Measurements from ENCODE around the gene TMEM266. TPM values are rescaled to one million over a fixed set of nuclear protein-coding genes. Genes with fewer than 3 reads are reported as not detected.

The TMEM266 gene
- total and polyA plus RNA-seq, 9 donors, result 0.13 to 0.95 (median 0.47) TPM

GRCh38 chr15:76099388-76099787, 39.6 kb downstream of the TMEM266 start:
- DNase-seq, result no peak
- H3K36me3 ChIP-seq (ENCODE audit: control insufficient read depth, insufficient read depth, low read length), result no peaks in the 10 kb centered on the region
- no peak overlapping the region for H3K4me3 ChIP-seq (ENCODE audit: low read length)
- no peak overlapping the region for H3K27ac ChIP-seq (ENCODE audit: low read length)
- H3K27me3 ChIP-seq (ENCODE audit: control insufficient read depth, insufficient read depth, low read length), result peaks cover 3% of the 10 kb centered on the region
- 95% methylated on average over 3 of the region's 8 CpGs for WGBS (ENCODE audit: insufficient coverage)
- no peaks in the 10 kb centered on the region for H3K4me1 ChIP-seq (ENCODE audit: control insufficient read depth, insufficient read depth, low read length)
- no peaks in the 10 kb centered on the region for H3K9me3 ChIP-seq (replicated peaks; ENCODE audit: control insufficient read depth, low read depth, low read length)

- no peak overlapping the region for H3K4me3 ChIP-seq (ENCODE audit: low read length)
- no peaks in the 10 kb centered on the region for H3K36me3 ChIP-seq (ENCODE audit: control insufficient read depth, insufficient read depth, low read length)
- no peaks in the 10 kb centered on the region for H3K9me3 ChIP-seq (replicated peaks; ENCODE audit: control insufficient read depth, low read depth, low read length)
- H3K27me3 ChIP-seq (ENCODE audit: control insufficient read depth, insufficient read depth, low read length), result peaks cover 5% of the 10 kb centered on the region
- no peaks in the 10 kb centered on the region for H3K4me1 ChIP-seq (ENCODE audit: control insufficient read depth, insufficient read depth, low read length)
- WGBS (ENCODE audit: insufficient coverage), result no CpG with 5 or more reads among the region's 2 CpGs
- no peak for DNase-seq
- H3K27ac ChIP-seq (ENCODE audit: low read length), result no peak overlapping the region
Observed at GRCh38 chr15:76100361-76100760, 40.6 kb downstream of the TMEM266 start.

- Histone ChIP-seq H3K36me3 (ENCODE audit: control insufficient read depth, insufficient read depth, low read length) (no peaks in the 10 kb centered on the region), H3K4me1 (ENCODE audit: control insufficient read depth, insufficient read depth, low read length) (no peaks in the 10 kb centered on the region), H3K4me3 (ENCODE audit: low read length) (no peak overlapping the region), H3K9me3 (replicated peaks; ENCODE audit: control insufficient read depth, low read depth, low read length) (no peaks in the 10 kb centered on the region), H3K27ac (ENCODE audit: low read length) (no peak overlapping the region), H3K27me3 (ENCODE audit: control insufficient read depth, insufficient read depth, low read length) (peaks cover 5% of the 10 kb centered on the region)
- WGBS (ENCODE audit: insufficient coverage), result 90% methylated on average over 2 of the region's 5 CpGs
- no peak for DNase-seq
Observed at GRCh38 chr15:76101655-76102054, 41.9 kb downstream of the TMEM266 start.

- Histone ChIP-seq H3K27me3 (ENCODE audit: control insufficient read depth, insufficient read depth, low read length) (peaks cover 2% of the 10 kb centered on the region), H3K9me3 (replicated peaks; ENCODE audit: control insufficient read depth, low read depth, low read length) (no peaks in the 10 kb centered on the region), H3K4me3 (ENCODE audit: low read length) (no peak overlapping the region), H3K27ac (ENCODE audit: low read length) (no peak overlapping the region), H3K4me1 (ENCODE audit: control insufficient read depth, insufficient read depth, low read length) (no peaks in the 10 kb centered on the region), H3K36me3 (ENCODE audit: control insufficient read depth, insufficient read depth, low read length) (no peaks in the 10 kb centered on the region)
- no CpG with 5 or more reads among the region's 3 CpGs for WGBS (ENCODE audit: insufficient coverage)
- no peak for DNase-seq
Observed at GRCh38 chr15:76105391-76105790, 45.6 kb downstream of the TMEM266 start.

- Histone ChIP-seq H3K36me3 (ENCODE audit: control insufficient read depth, insufficient read depth, low read length) (no peaks in the 10 kb centered on the region), H3K27me3 (ENCODE audit: control insufficient read depth, insufficient read depth, low read length) (peaks cover 2% of the 10 kb centered on the region), H3K4me3 (ENCODE audit: low read length) (no peak overlapping the region), H3K9me3 (replicated peaks; ENCODE audit: control insufficient read depth, low read depth, low read length) (no peaks in the 10 kb centered on the region), H3K4me1 (ENCODE audit: control insufficient read depth, insufficient read depth, low read length) (no peaks in the 10 kb centered on the region), H3K27ac (ENCODE audit: low read length) (no peak overlapping the region)
- DNase-seq, result no peak
- 73% methylated on average over 4 of the region's 6 CpGs for WGBS (ENCODE audit: insufficient coverage)
Observed at GRCh38 chr15:76105911-76106310, 46.1 kb downstream of the TMEM266 start.

- no CpG with 5 or more reads among the region's 6 CpGs for WGBS (ENCODE audit: insufficient coverage)
- Histone ChIP-seq H3K9me3 (replicated peaks; ENCODE audit: control insufficient read depth, low read depth, low read length) (no peaks in the 10 kb centered on the region), H3K27me3 (ENCODE audit: control insufficient read depth, insufficient read depth, low read length) (peaks cover 2% of the 10 kb centered on the region), H3K36me3 (ENCODE audit: control insufficient read depth, insufficient read depth, low read length) (no peaks in the 10 kb centered on the region), H3K27ac (ENCODE audit: low read length) (no peak overlapping the region), H3K4me1 (ENCODE audit: control insufficient read depth, insufficient read depth, low read length) (no peaks in the 10 kb centered on the region), H3K4me3 (ENCODE audit: low read length) (no peak overlapping the region)
- DNase-seq, result no peak
Observed at GRCh38 chr15:76107169-76107568, 47.4 kb downstream of the TMEM266 start.

- 37% methylated on average over 8 of the region's 9 CpGs for WGBS (ENCODE audit: insufficient coverage)
- Histone ChIP-seq H3K4me1 (ENCODE audit: control insufficient read depth, insufficient read depth, low read length) (no peaks in the 10 kb centered on the region), H3K27ac (ENCODE audit: low read length) (no peak overlapping the region), H3K4me3 (ENCODE audit: low read length) (no peak overlapping the region), H3K27me3 (ENCODE audit: control insufficient read depth, insufficient read depth, low read length) (peaks cover 2% of the 10 kb centered on the region), H3K9me3 (replicated peaks; ENCODE audit: control insufficient read depth, low read depth, low read length) (no peaks in the 10 kb centered on the region), H3K36me3 (ENCODE audit: control insufficient read depth, insufficient read depth, low read length) (no peaks in the 10 kb centered on the region)
- DNase-seq, result no peak
Observed at GRCh38 chr15:76108021-76108723, 48.4 kb downstream of the TMEM266 start.

- Histone ChIP-seq H3K27me3 (ENCODE audit: control insufficient read depth, insufficient read depth, low read length) (peaks cover 2% of the 10 kb centered on the region), H3K27ac (ENCODE audit: low read length) (no peak overlapping the region), H3K36me3 (ENCODE audit: control insufficient read depth, insufficient read depth, low read length) (no peaks in the 10 kb centered on the region), H3K9me3 (replicated peaks; ENCODE audit: control insufficient read depth, low read depth, low read length) (no peaks in the 10 kb centered on the region), H3K4me1 (ENCODE audit: control insufficient read depth, insufficient read depth, low read length) (no peaks in the 10 kb centered on the region), H3K4me3 (ENCODE audit: low read length) (no peak overlapping the region)
- WGBS (ENCODE audit: insufficient coverage), result 71% methylated on average over 1 of the region's 1 CpG
- DNase-seq, result no peak
Observed at GRCh38 chr15:76109046-76109445, 49.3 kb downstream of the TMEM266 start.

GRCh38 chr15:76114561-76114960, 54.8 kb downstream of the TMEM266 start:
- Histone ChIP-seq H3K27me3 (ENCODE audit: control insufficient read depth, insufficient read depth, low read length) (peaks cover 4% of the 10 kb centered on the region), H3K36me3 (ENCODE audit: control insufficient read depth, insufficient read depth, low read length) (no peaks in the 10 kb centered on the region), H3K9me3 (replicated peaks; ENCODE audit: control insufficient read depth, low read depth, low read length) (no peaks in the 10 kb centered on the region), H3K4me1 (ENCODE audit: control insufficient read depth, insufficient read depth, low read length) (no peaks in the 10 kb centered on the region), H3K27ac (ENCODE audit: low read length) (no peak overlapping the region), H3K4me3 (ENCODE audit: low read length) (no peak overlapping the region)
- DNase-seq, result no peak
- WGBS (ENCODE audit: insufficient coverage), result 90% methylated on average over 2 of the region's 3 CpGs

GRCh38 chr15:76116138-76116885, 56.5 kb downstream of the TMEM266 start:
- WGBS (ENCODE audit: insufficient coverage), result 35% methylated on average over 10 of the region's 15 CpGs
- Histone ChIP-seq H3K4me3 (ENCODE audit: low read length) (no peak overlapping the region), H3K27ac (ENCODE audit: low read length) (no peak overlapping the region), H3K36me3 (ENCODE audit: control insufficient read depth, insufficient read depth, low read length) (no peaks in the 10 kb centered on the region), H3K27me3 (ENCODE audit: control insufficient read depth, insufficient read depth, low read length) (peaks cover 4% of the 10 kb centered on the region), H3K9me3 (replicated peaks; ENCODE audit: control insufficient read depth, low read depth, low read length) (no peaks in the 10 kb centered on the region), H3K4me1 (ENCODE audit: control insufficient read depth, insufficient read depth, low read length) (no peaks in the 10 kb centered on the region)
- DNase-seq, result no peak
